H9 (cell line): ENCODE measurements around the gene CYP2J2. TPM values are rescaled to one million over a fixed set of nuclear protein-coding genes. Genes with fewer than 3 reads are reported as not detected.

Experiments used
- DNase-seq: peaks from one replicate; pipeline ENCODE4 v3.0.0-alpha.2; 2017
- H2AFZ ChIP-seq: one replicate; pipeline ENCODE4 v1.6.1; 2013; ENCODE audit warnings: mild to moderate bottlenecking, low read length, control low read depth, moderate library complexity
- H2AK5ac ChIP-seq: 2 replicates; pipeline ENCODE4 v1.6.1; 2013; ENCODE audit warnings: low read length, control low read depth, mixed read lengths; ENCODE audit not compliant: insufficient read length
- H2BK120ac ChIP-seq: one replicate; pipeline ENCODE4 v1.6.1; 2013; ENCODE audit warnings: low read depth, mild to moderate bottlenecking, low read length, control low read depth, inconsistent platforms; ENCODE audit not compliant: poor library complexity, severe bottlenecking
- H2BK12ac ChIP-seq: 2 replicates; pipeline ENCODE4 v1.6.1; 2013; ENCODE audit warnings: low read length, control low read depth, mixed read lengths, low read depth; ENCODE audit not compliant: insufficient read length
- H2BK15ac ChIP-seq: 2 replicates; pipeline ENCODE4 v1.6.1; 2013; ENCODE audit warnings: low read depth, low read length, control low read depth
- H2BK20ac ChIP-seq: one replicate; pipeline ENCODE4 v1.6.1; 2013; ENCODE audit warnings: low read depth, mild to moderate bottlenecking, low read length, control low read depth, inconsistent platforms; ENCODE audit not compliant: poor library complexity, severe bottlenecking
- H2BK5ac ChIP-seq: 2 replicates; pipeline ENCODE4 v1.6.1; 2013; ENCODE audit warnings: low read length, control low read depth, mixed read lengths; ENCODE audit not compliant: insufficient read length
- H3K14ac ChIP-seq: 2 replicates; pipeline ENCODE4 v1.6.1; 2013; ENCODE audit warnings: low read length, control low read depth; ENCODE audit not compliant: insufficient read depth
- H3K18ac ChIP-seq: 2 replicates; pipeline ENCODE4 v1.6.1; 2013; ENCODE audit warnings: low read depth, mild to moderate bottlenecking, mixed read lengths, low read length, control low read depth; ENCODE audit not compliant: insufficient read length
- H3K23ac ChIP-seq: 2 replicates; pipeline ENCODE4 v1.6.1; 2013; ENCODE audit warnings: low read length, control low read depth, mixed read lengths, low read depth; ENCODE audit not compliant: insufficient read length
- H3K23me2 ChIP-seq: 2 replicates; pipeline ENCODE4 v1.6.1; 2013; ENCODE audit warnings: low read depth, mild to moderate bottlenecking, mixed read lengths, low read length, control low read depth; ENCODE audit not compliant: insufficient read length, poor library complexity, severe bottlenecking
- H3K27ac ChIP-seq: 2 replicates; pipeline ENCODE4 v1.5.1; 2013; ENCODE audit warnings: low read length, control low read depth, mixed read lengths, low read depth; ENCODE audit not compliant: insufficient read length
- H3K27me3 ChIP-seq: 2 replicates; pipeline ENCODE4 v1.6.1; 2013; ENCODE audit warnings: low read length, control low read depth, inconsistent platforms; ENCODE audit not compliant: insufficient read depth
- H3K4ac ChIP-seq: 2 replicates; pipeline ENCODE4 v1.6.1; 2013; ENCODE audit warnings: low read depth, mild to moderate bottlenecking, control low read depth, inconsistent platforms, low read length, moderate library complexity
- H3K4me1 ChIP-seq: 2 replicates; pipeline ENCODE4 v1.6.1; 2013; ENCODE audit warnings: low read length, control low read depth, inconsistent platforms; ENCODE audit not compliant: insufficient read depth
- H3K4me2 ChIP-seq: 2 replicates; pipeline ENCODE4 v1.6.1; 2013; ENCODE audit warnings: low read length, control low read depth, mixed read lengths; ENCODE audit not compliant: insufficient read length, insufficient read depth
- H3K56ac ChIP-seq: 2 replicates; pipeline ENCODE4 v1.6.1; 2013; ENCODE audit warnings: low read depth, mild to moderate bottlenecking, mixed read lengths, low read length, control low read depth; ENCODE audit not compliant: insufficient read length
- H3K79me1 ChIP-seq: 2 replicates; pipeline ENCODE4 v1.6.1; 2013; ENCODE audit warnings: low read depth, mild to moderate bottlenecking, moderate library complexity, low read length, control low read depth, inconsistent platforms; ENCODE audit not compliant: insufficient read depth, poor library complexity, severe bottlenecking
- H3K79me2 ChIP-seq: 2 replicates; pipeline ENCODE4 v1.6.1; 2013; ENCODE audit warnings: low read length, control low read depth, inconsistent platforms; ENCODE audit not compliant: insufficient read depth
- H3K9ac ChIP-seq: 2 replicates; pipeline ENCODE4 v1.6.1; 2013; ENCODE audit warnings: low read length, control low read depth, mixed read lengths; ENCODE audit not compliant: insufficient read length; ENCODE audit errors: extremely low read depth
- H3K9me3 ChIP-seq: one replicate; pipeline ENCODE4 v1.6.1; 2013; ENCODE audit warnings: low read depth, low read length, inconsistent platforms; ENCODE audit not compliant: control insufficient read depth
- H3T11ph ChIP-seq: one replicate; pipeline ENCODE4 v1.6.1; 2013; ENCODE audit warnings: mild to moderate bottlenecking, low read length, control low read depth, inconsistent platforms
- H4K20me1 ChIP-seq: one replicate; pipeline ENCODE4 v1.6.1; 2013; ENCODE audit not compliant: control insufficient read depth, insufficient read length, insufficient read depth
- H4K5ac ChIP-seq: 2 replicates; pipeline ENCODE4 v1.6.1; 2013; ENCODE audit warnings: low read depth, mild to moderate bottlenecking, mixed read lengths, low read length, control low read depth; ENCODE audit not compliant: insufficient read length
- H4K8ac ChIP-seq: replicated peaks from 2 replicates; pipeline ENCODE4 v1.6.1; 2013; ENCODE audit warnings: low read length, control low read depth, mixed read lengths, low read depth; ENCODE audit not compliant: insufficient read length
- H4K91ac ChIP-seq: 2 replicates; pipeline ENCODE4 v1.6.1; 2013; ENCODE audit warnings: low read depth, mild to moderate bottlenecking, moderate library complexity, mixed read lengths, low read length, control low read depth; ENCODE audit not compliant: insufficient read length
- H3K27ac Mint-ChIP-seq, 3 experiments: 2 replicates in 2 of 3; 3 replicates in 1 of 3; pipeline ENCODE4 v1.8.0; 2020 to 2021; ENCODE audit warnings: mixed read lengths in 3 of 3, mild to moderate bottlenecking in 1 of 3, moderate library complexity in 1 of 3
- H3K27me3 Mint-ChIP-seq: 2 replicates; pipeline ENCODE4 v1.8.0; 2021; ENCODE audit warnings: low read depth, mild to moderate bottlenecking, moderate library complexity, mixed read lengths
- H3K36me3 Mint-ChIP-seq, 3 experiments: 2 replicates in 2 of 3; 3 replicates in 1 of 3; pipeline ENCODE4 v1.8.0; 2020 to 2021; ENCODE audit warnings: low read depth in 3 of 3, mixed read lengths in 3 of 3; ENCODE audit not compliant: insufficient read depth in 1 of 3
- H3K4me1 Mint-ChIP-seq, 2 experiments: 2 replicates each; pipeline ENCODE4 v1.8.0; 2020; ENCODE audit warnings: mixed read lengths in 2 of 2
- H3K4me3 Mint-ChIP-seq, 2 experiments: 2 replicates in 1 of 2; 3 replicates in 1 of 2; pipeline ENCODE4 v1.8.0; 2020 to 2021; ENCODE audit warnings: mild to moderate bottlenecking in 2 of 2, mixed read lengths in 2 of 2, moderate library complexity in 1 of 2
- H3K9me3 Mint-ChIP-seq, 2 experiments: 2 replicates in 1 of 2; 3 replicates in 1 of 2; pipeline ENCODE4 v1.8.0; 2020; ENCODE audit warnings: mild to moderate bottlenecking in 2 of 2, mixed read lengths in 2 of 2, moderate library complexity in 1 of 2
- CTCF ChIP-seq: fragments of 200-600 bp; sonication (generic); conservative IDR thresholded peaks from 3 replicates; pipeline ENCODE4 v1.8.0; 2021; ENCODE audit warnings: antibody characterized with exemption, mild to moderate bottlenecking
- total RNA-seq: library from RNA; stranded (reverse); gene quantifications from 2 replicates; pipeline ENCODE4 v1.2.1, GENCODE V29; 2021

The CYP2J2 gene
- total RNA-seq, 1 experiment from 2014 or later, result 0.57 TPM

DNA sequence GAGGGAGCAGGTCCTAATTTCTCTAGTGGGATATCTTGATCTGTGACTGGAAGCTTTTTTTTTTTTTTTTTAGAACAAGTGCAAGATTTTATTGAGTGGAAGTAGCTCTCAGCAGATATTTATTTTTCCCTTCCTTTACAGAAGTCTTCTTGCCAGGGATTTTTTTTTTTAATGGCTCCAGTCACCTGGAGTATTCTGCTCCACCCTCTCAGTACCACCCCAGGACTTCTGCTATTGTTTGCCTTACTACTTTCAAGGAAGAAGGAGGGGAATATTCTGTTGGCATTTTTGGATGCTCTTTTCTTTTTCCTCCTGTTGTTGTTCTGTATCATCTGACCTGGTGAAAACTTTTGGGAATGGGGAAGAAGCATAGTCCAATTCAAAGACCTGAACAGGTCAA, 23.1 kb upstream of the CYP2J2 start:
- no peak overlapping the region for H3K23ac ChIP-seq
- no peak overlapping the region for H3K56ac ChIP-seq
- H2AK5ac ChIP-seq, result no peak overlapping the region
- no peak overlapping the region for H3K27ac Mint-ChIP-seq
- no peak overlapping the region for H3K27ac ChIP-seq
- no peaks in the 10 kb centered on the region; the same call in 1 of the 2 replicates for H3K27me3 Mint-ChIP-seq
- H2BK120ac ChIP-seq, result no peak overlapping the region
- no peaks in the 10 kb centered on the region for H3K9me3 Mint-ChIP-seq
- H4K5ac ChIP-seq, result no peak overlapping the region
- H4K20me1 ChIP-seq, result no peaks in the 10 kb centered on the region
- no peak overlapping the region for H3K14ac ChIP-seq
- H3K4me1 Mint-ChIP-seq, result no peaks in the 10 kb centered on the region
- H3K36me3 Mint-ChIP-seq, result no peaks in the 10 kb centered on the region
- no peak overlapping the region for H4K91ac ChIP-seq
- no peak overlapping the region for H4K8ac ChIP-seq
- no peak overlapping the region for H3K9ac ChIP-seq
- no peaks in the 10 kb centered on the region for H3K79me2 ChIP-seq
- no peaks in the 10 kb centered on the region for H3K9me3 ChIP-seq
- TF ChIP-seq CTCF, result no peak
- H2BK15ac ChIP-seq, result no peak overlapping the region
- no peaks in the 10 kb centered on the region for H3K79me1 ChIP-seq
- H2BK12ac ChIP-seq, result no peak overlapping the region
- no peak overlapping the region for H3K18ac ChIP-seq
- no peaks in the 10 kb centered on the region for H3K4me1 ChIP-seq
- no peak for DNase-seq
- no peaks in the 10 kb centered on the region for H3K27me3 ChIP-seq
- H3K4ac ChIP-seq, result no peak overlapping the region
- no peaks in the 10 kb centered on the region for H3K23me2 ChIP-seq
- H2AFZ ChIP-seq, result no peak overlapping the region
- no peak overlapping the region for H3K4me3 Mint-ChIP-seq
- no peak overlapping the region for H3K4me2 ChIP-seq
- H3T11ph ChIP-seq, result no peak overlapping the region
- no peak overlapping the region for H2BK5ac ChIP-seq
- no peak overlapping the region for H2BK20ac ChIP-seq
